KMS-11 (cell line): ENCODE data around the gene TSPAN18.
A peak's percentile ranks its signal among the peaks of the same experiment; 100 is the strongest.

Experiments used
- H2AFZ ChIP-seq: fragments of 200-600 bp; sonication (generic); 2 replicates; pipeline ENCODE4 v1.6.1; 2016; ENCODE audit warnings: antibody characterized with exemption, mixed run types, low read depth
- H3K27ac ChIP-seq: fragments of 200-600 bp; sonication (generic); 2 replicates; pipeline ENCODE4 v1.6.1; 2016; ENCODE audit warnings: mild to moderate bottlenecking, mixed run types
- H3K27me3 ChIP-seq: fragments of 200-600 bp; sonication (generic); 2 replicates; pipeline ENCODE4 v1.6.1; 2017; ENCODE audit warnings: mild to moderate bottlenecking, low read depth, mixed run types, moderate library complexity; ENCODE audit not compliant: insufficient read depth
- H3K36me3 ChIP-seq: fragments of 200-600 bp; sonication (generic); 2 replicates; pipeline ENCODE4 v1.6.1; 2017; ENCODE audit warnings: mild to moderate bottlenecking, mixed run types; ENCODE audit not compliant: insufficient read depth
- H3K4me1 ChIP-seq: fragments of 200-600 bp; sonication (generic); 2 replicates; pipeline ENCODE4 v1.6.1; 2016; ENCODE audit warnings: mild to moderate bottlenecking, low read depth, mixed run types; ENCODE audit not compliant: poor library complexity, severe bottlenecking
- H3K4me2 ChIP-seq: fragments of 200-600 bp; sonication (generic); 2 replicates; pipeline ENCODE4 v1.7.0; 2016; ENCODE audit warnings: mild to moderate bottlenecking, mixed run types
- H3K4me3 ChIP-seq: fragments of 200-600 bp; sonication (generic); IDR thresholded peaks from 2 replicates; pipeline ENCODE4 v1.6.1; 2017; ENCODE audit warnings: low read depth, low read length, mixed read lengths; ENCODE audit not compliant: insufficient read depth
- H3K79me2 ChIP-seq: fragments of 200-600 bp; sonication (generic); 2 replicates; pipeline ENCODE4 v1.6.1; 2016; ENCODE audit warnings: low read depth, mixed run types; ENCODE audit not compliant: insufficient read depth
- H3K9ac ChIP-seq: fragments of 200-600 bp; sonication (generic); 2 replicates; pipeline ENCODE4 v1.6.1; 2016; ENCODE audit warnings: mild to moderate bottlenecking, mixed run types
- H4K20me1 ChIP-seq: fragments of 200-600 bp; sonication (generic); 2 replicates; pipeline ENCODE4 v1.6.1; 2016; ENCODE audit warnings: mild to moderate bottlenecking, mixed run types; ENCODE audit not compliant: insufficient read depth
- CTCF ChIP-seq: fragments of 200-600 bp; sonication (generic); conservative IDR thresholded peaks from 2 replicates; pipeline ENCODE4 v1.6.1; 2017; ENCODE audit warnings: low read depth, mild to moderate bottlenecking, antibody characterized with exemption, low read length, moderate library complexity, mixed read lengths

The TSPAN18 gene

DNA sequence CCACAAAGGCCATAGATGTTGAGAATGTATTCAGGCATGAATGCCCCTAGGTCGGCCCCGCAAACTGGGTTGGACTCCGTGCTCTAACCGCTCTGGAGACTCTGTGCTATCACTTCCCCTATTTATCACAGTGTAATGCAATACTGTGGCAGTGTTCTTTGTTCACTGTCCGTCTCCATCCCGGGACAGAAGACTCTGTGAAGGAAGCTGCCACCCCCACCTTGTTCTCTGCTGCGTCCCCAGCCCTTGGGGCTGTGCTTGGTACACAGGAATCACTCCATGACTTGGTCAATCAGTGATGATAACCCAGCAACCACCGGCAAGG is 57.6 kb downstream of the TSPAN18 start:
- Histone ChIP-seq H3K79me2 (no peaks in the 10 kb centered on the region), H3K4me2 (no peak overlapping the region), H3K4me3 (no peak overlapping the region), H3K9ac (no peak overlapping the region), H3K36me3 (no peaks in the 10 kb centered on the region), H3K27ac (no peak overlapping the region), H4K20me1 (no peaks in the 10 kb centered on the region), H2AFZ (no peak overlapping the region), H3K4me1 (no peaks in the 10 kb centered on the region), H3K27me3 (no peaks in the 10 kb centered on the region)
- no peak for TF ChIP-seq CTCF

DNA sequence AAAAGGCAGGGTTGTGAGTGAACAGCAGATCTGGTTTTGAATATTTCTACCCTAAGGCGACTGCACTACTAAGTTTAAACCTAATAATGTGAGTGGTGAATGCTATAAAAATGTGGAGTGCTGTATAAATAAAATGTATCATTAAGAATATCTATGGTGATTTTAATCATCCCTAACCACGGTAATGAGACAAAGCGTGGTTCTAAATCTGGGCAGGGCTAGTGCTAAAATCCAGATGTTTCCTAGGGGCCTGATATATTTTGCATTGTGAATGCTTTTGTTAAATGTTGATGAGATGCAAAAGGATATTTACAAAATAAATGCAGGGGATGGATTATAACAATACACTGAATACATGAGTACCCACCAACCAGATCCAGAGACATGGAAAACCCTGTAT is 58.1 kb downstream of the TSPAN18 start:
- Histone ChIP-seq H3K36me3 (no peaks in the 10 kb centered on the region), H3K27me3 (no peaks in the 10 kb centered on the region), H3K27ac (no peak overlapping the region), H3K4me1 (no peaks in the 10 kb centered on the region), H3K9ac (no peak overlapping the region), H3K79me2 (no peaks in the 10 kb centered on the region), H2AFZ (no peak overlapping the region), H4K20me1 (no peaks in the 10 kb centered on the region), H3K4me2 (no peak overlapping the region), H3K4me3 (no peak overlapping the region)
- no peak for TF ChIP-seq CTCF

GRCh38 chr11:44785856-44786607 is 59.3 kb downstream of the TSPAN18 start:
- Histone ChIP-seq H3K4me2 (no peak overlapping the region), H4K20me1 (no peaks in the 10 kb centered on the region), H3K4me3 (no peak overlapping the region)

DNA sequence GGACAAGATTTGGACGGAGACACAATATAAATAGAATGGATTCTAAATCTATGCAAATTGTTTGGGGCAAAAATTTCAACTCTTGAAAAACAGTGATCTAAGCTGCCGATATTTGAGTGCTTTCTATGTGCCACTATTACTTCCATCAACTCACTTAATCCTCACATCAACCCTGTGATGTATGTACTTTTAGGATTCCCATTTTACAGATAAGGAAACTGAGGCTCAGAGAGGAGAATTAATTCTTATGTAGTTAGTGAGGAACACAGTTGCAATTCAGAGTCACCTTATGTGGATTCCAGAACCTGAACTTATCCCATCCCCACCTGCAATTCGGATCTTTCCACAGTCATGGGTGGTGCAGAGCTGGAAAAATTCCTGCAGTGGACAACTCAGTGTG is 60.3 kb downstream of the TSPAN18 start:
- no peaks in the 10 kb centered on the region for H4K20me1 ChIP-seq
- H3K27me3 ChIP-seq = no peaks in the 10 kb centered on the region
- H3K9ac ChIP-seq = no peak overlapping the region
- H3K79me2 ChIP-seq = no peaks in the 10 kb centered on the region
- no peak overlapping the region for H3K4me2 ChIP-seq
- no peaks in the 10 kb centered on the region for H3K36me3 ChIP-seq
- H3K4me3 ChIP-seq = no peak overlapping the region
- no peak for TF ChIP-seq CTCF
- H3K4me1 ChIP-seq = no peaks in the 10 kb centered on the region
- no peak overlapping the region for H2AFZ ChIP-seq
- H3K27ac ChIP-seq = no peak overlapping the region

More at GRCh38 chr11:44785856-44786607, 59.3 kb downstream of the TSPAN18 start:
- no peaks in the 10 kb centered on the region for H3K79me2 ChIP-seq
- no peaks in the 10 kb centered on the region for H3K4me1 ChIP-seq
- H3K27me3 ChIP-seq = no peaks in the 10 kb centered on the region
- no peak overlapping the region for H3K9ac ChIP-seq
- no peak overlapping the region for H3K27ac ChIP-seq
- peak; percentile 30; the same call in 1 of the 2 replicates for TF ChIP-seq CTCF
- no peaks in the 10 kb centered on the region for H3K36me3 ChIP-seq
- no peak overlapping the region for H2AFZ ChIP-seq
